Transverse colon (tissue), 4 donors: Measurements from ENCODE around the gene INPP5B. TPM values are rescaled to one million over a fixed set of nuclear protein-coding genes. Genes with fewer than 3 reads are reported as not detected.
"Not testable (repeated sequence)": the region's sequence is repeated elsewhere in the genome, so short reads cannot be mapped to it uniquely, and the experiment has no call there.

ENCODE experiments used
- DNase-seq: peaks from one replicate; pipeline ENCODE4 v3.0.0-alpha.2; 2019
- H3K27ac ChIP-seq, 4 donors: fragments of 200-600 bp; sonication (generic); 2 replicates each; pipeline ENCODE4 v1.5.1; 2016 to 2018; ENCODE audit warnings: inconsistent platforms in 4 of 4
- H3K27me3 ChIP-seq: fragments of 200-600 bp; sonication (generic); 2 replicates; pipeline ENCODE4 v1.5.1; 2017; ENCODE audit warnings: inconsistent platforms
- H3K36me3 ChIP-seq, 4 donors: fragments of 200-600 bp; sonication (generic); 2 replicates each; pipeline ENCODE4 v1.5.1; 2017 to 2019; ENCODE audit warnings: inconsistent platforms in 4 of 4
- H3K4me1 ChIP-seq, 4 donors: fragments of 200-600 bp; sonication (generic); 2 replicates each; pipeline ENCODE4 v1.5.1; 2017 to 2020; ENCODE audit warnings: inconsistent platforms in 4 of 4
- H3K4me3 ChIP-seq, 4 donors: fragments of 200-600 bp; sonication (generic); 1 replicate in 1 of 4; 2 replicates in 3 of 4; pipeline versions ENCODE4 v1.5.1 to v1.6.1; 2017 to 2019; ENCODE audit warnings: inconsistent platforms in 4 of 4
- H3K9me3 ChIP-seq, 2 donors: fragments of 200-600 bp; sonication (generic); 2 replicates each; pipeline ENCODE4 v1.5.1; 2017 to 2019; ENCODE audit warnings: inconsistent platforms in 2 of 2
- EP300 ChIP-seq: sonication (generic); formaldehyde crosslinking; IDR thresholded peaks from one replicate; pipeline ENCODE4 v1.6.1; 2017; ENCODE audit warnings: antibody characterized with exemption, low read depth
- POLR2A ChIP-seq: fragments of 450-650 bp; IDR thresholded peaks from one replicate; pipeline ENCODE4 v1.6.1; 2016; ENCODE audit warnings: antibody characterized with exemption, mild to moderate bottlenecking, moderate library complexity
- POLR2AphosphoS5 ChIP-seq, 3 donors: sonication (generic); formaldehyde crosslinking; IDR thresholded peaks; one replicate each; pipeline ENCODE4 v1.6.1; 2016; ENCODE audit warnings: antibody characterized with exemption in 3 of 3
- WGBS, 2 donors: methylation state at CpG; one replicate each; pipeline ENCODE4 v1.1.5; 2018; ENCODE audit warnings: low coverage in 1 of 2; 5-methylcytosine and 5-hydroxymethylcytosine counted together
- in situ Hi-C, 4 donors: fragments of 200-750 bp; cut with MboI; loops; one replicate each; pipeline versions ENCODE4 v1.15.0 to v1.15.1; 2017; ENCODE audit warnings: low sequenced_read_pairs in 3 of 4, low pct_ligation_motif_present in 1 of 4, low pct_unique_long_range_greater_than_20kb in 1 of 4
- intact Hi-C: fragments of 100-400 bp; cut with DNase I; formaldehyde crosslinking; loops from one replicate; pipeline ENCODE4 v1.15.1; 2023; ENCODE audit warnings: low total_unique reads
- total RNA-seq, 4 donors: library from RNA; depleted of rRNA; stranded (reverse); fragments of >200 nt; gene quantifications; one replicate each; pipeline ENCODE4 v1.1.0, GENCODE V29; 2016
- TF ChIP-seq, protein P1 (sequence below), 5 experiments: fragments of 200-600 bp in 3 of 5; fragments of 450-650 bp in 2 of 5; sonication (generic) in 3 of 5; IDR thresholded peaks; 1 replicate in 2 of 5; 2 replicates in 3 of 5; pipeline ENCODE4 v1.5.1; 2016 to 2017; ENCODE audit warnings: antibody characterized with exemption in 5 of 5, inconsistent platforms in 3 of 5, mild to moderate bottlenecking in 2 of 5, moderate library complexity in 1 of 5

Gene INPP5B
- total RNA-seq, 4 donors from 2014 or later, result 32.6 to 43.6 (median 39.1) TPM

DNA sequence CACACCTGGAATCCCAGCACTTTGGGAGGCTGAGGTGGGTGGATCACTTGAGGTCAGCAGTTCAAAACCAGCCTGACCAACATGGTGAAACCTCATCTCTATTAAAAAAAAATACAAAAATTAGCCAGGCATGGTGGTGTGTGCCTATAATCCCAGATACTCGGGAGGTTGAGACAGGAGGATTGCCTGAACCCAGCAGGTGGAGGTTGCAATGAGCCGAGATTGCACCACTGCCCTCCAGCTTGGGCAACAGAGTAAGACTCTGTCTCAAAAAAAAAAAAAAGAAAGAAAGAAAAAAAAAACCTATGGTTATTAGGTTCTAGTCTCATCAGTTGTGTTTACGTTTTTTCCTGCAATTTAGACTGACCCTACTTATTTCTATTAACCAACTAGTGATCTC lies 40.3 kb downstream of the INPP5B start:
- H3K27ac ChIP-seq, H3K27me3 ChIP-seq, H3K36me3 ChIP-seq, H3K4me3 ChIP-seq, DNase-seq, H3K9me3 ChIP-seq, H3K4me1 ChIP-seq, intact Hi-C loops, in situ Hi-C loops: not testable (repeated sequence)
- 94 to 96% methylated on average over 3 of the region's 3 CpGs for WGBS, 2 donors

DNA sequence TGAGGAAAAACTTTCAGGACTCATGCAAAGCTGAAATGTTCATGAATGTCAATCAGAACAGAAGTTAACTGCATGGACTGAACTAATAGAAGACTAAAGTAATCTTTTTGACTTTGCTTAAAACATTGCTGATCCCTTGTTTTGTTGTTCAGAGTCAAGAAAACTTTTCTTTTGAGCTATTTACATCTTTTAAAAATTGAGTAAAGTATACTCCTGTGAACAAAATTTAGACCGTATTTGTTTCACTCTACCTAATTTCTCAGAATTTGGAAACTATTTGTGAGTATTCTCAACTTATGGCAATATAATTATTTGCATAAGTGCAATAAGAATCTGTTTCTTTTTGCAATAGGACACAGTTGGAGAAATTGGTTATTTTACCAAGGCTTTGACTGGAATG lies 41.1 kb downstream of the INPP5B start:
- no peaks in the 10 kb centered on the region for H3K27me3 ChIP-seq
- 100% methylated on average over 1 of the region's 1 CpG for WGBS, 2 donors
- H3K4me3 ChIP-seq, result no peak overlapping the region
- TF ChIP-seq POLR2AphosphoS5 (IDR thresholded peaks at IDR 0.05), result no peak
- no peak for TF ChIP-seq EP300
- TF ChIP-seq POLR2A, result no peak
- TF ChIP-seq, protein P1, sequence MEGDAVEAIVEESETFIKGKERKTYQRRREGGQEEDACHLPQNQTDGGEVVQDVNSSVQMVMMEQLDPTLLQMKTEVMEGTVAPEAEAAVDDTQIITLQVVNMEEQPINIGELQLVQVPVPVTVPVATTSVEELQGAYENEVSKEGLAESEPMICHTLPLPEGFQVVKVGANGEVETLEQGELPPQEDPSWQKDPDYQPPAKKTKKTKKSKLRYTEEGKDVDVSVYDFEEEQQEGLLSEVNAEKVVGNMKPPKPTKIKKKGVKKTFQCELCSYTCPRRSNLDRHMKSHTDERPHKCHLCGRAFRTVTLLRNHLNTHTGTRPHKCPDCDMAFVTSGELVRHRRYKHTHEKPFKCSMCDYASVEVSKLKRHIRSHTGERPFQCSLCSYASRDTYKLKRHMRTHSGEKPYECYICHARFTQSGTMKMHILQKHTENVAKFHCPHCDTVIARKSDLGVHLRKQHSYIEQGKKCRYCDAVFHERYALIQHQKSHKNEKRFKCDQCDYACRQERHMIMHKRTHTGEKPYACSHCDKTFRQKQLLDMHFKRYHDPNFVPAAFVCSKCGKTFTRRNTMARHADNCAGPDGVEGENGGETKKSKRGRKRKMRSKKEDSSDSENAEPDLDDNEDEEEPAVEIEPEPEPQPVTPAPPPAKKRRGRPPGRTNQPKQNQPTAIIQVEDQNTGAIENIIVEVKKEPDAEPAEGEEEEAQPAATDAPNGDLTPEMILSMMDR (IDR thresholded peaks at IDR 0.05), result no peak
- no peaks in the 10 kb centered on the region for H3K4me1 ChIP-seq
- intact Hi-C loops, result no loop called here
- in situ Hi-C loops, result no loop called here
- no peak for DNase-seq
- no peak overlapping the region for H3K27ac ChIP-seq
- peaks cover 0 to 8% (median 0%) of the 10 kb centered on the region in 4 donors for H3K36me3 ChIP-seq
- peaks cover 0 to 8% of the 10 kb centered on the region in 2 donors for H3K9me3 ChIP-seq

DNA sequence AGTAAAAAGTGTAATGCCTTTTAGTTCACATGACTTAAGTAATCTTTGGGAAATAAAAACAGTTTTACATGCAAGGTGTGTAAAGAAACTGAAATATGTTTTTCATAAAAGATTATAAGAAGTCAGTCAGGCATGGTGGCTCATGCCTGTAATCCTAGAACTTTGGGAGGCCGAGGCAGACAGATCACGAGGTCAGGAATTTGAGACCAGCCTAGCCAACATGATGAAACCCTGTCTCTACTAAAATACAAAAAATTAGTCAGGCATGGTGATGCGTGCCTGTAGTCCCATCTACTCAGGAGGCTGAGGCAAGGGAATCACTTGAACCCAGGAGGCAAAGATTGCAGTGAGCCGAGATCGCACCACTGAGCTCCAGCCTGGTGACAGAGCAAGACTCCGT lies 42.9 kb downstream of the INPP5B start:
- H3K27ac ChIP-seq, H3K9me3 ChIP-seq, H3K27me3 ChIP-seq, DNase-seq, H3K4me1 ChIP-seq, H3K4me3 ChIP-seq, intact Hi-C loops, H3K36me3 ChIP-seq, in situ Hi-C loops: not testable (repeated sequence)
- WGBS, 2 donors, result 96 to 100% methylated on average over 5 to 6 of the region's 6 CpGs

GRCh38 chr1:37902983-37903382 lies 43.9 kb downstream of the INPP5B start:
- no peak for TF ChIP-seq EP300
- TF ChIP-seq, protein P1 (IDR thresholded peaks at IDR 0.05), result no peak
- no peak for TF ChIP-seq POLR2A
- TF ChIP-seq POLR2AphosphoS5 (IDR thresholded peaks at IDR 0.05), result no peak
- Histone ChIP-seq H3K9me3 (peaks cover 0 to 8% of the 10 kb centered on the region in 2 donors), H3K36me3 (peaks cover 0 to 8% (median 0%) of the 10 kb centered on the region in 4 donors), H3K27me3 (no peaks in the 10 kb centered on the region), H3K27ac (no peak overlapping the region), H3K4me3 (no peak overlapping the region), H3K4me1 (no peaks in the 10 kb centered on the region)
- intact Hi-C loops, result no loop called here
- DNase-seq, result no peak
- 88 to 100% methylated on average over 4 to 5 of the region's 5 CpGs for WGBS, 2 donors
- in situ Hi-C loops, result no loop called here

DNA sequence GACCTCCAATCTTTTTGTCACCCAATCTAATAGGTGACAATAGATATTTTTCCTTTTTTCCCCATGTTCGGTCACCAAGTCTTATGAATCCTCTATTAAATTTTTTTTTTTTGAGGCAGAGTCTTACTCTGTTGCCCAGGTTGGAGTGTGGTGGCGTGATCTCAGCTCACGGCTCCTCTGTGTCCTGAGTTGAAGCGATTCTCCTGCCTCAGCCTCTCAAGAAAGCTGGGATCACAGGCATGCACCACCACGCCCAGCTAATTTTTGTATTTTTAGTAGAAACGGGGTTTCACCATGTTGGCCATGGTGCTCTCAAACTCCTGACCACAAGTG lies 45.0 kb downstream of the INPP5B start:
- Histone ChIP-seq H3K9me3 (peaks cover 0 to 8% of the 10 kb centered on the region in 2 donors), H3K27me3 (no peaks in the 10 kb centered on the region), H3K27ac (no peak overlapping the region), H3K4me1 (no peaks in the 10 kb centered on the region), H3K4me3 (no peak overlapping the region), H3K36me3 (peaks cover 0 to 8% (median 0%) of the 10 kb centered on the region in 4 donors)
- WGBS, 2 donors, result 82 to 91% methylated on average over 2 to 6 of the region's 6 CpGs
- in situ Hi-C loops, result no loop called here
- no peak for TF ChIP-seq POLR2A
- intact Hi-C loops, result no loop called here
- no peak for DNase-seq

DNA sequence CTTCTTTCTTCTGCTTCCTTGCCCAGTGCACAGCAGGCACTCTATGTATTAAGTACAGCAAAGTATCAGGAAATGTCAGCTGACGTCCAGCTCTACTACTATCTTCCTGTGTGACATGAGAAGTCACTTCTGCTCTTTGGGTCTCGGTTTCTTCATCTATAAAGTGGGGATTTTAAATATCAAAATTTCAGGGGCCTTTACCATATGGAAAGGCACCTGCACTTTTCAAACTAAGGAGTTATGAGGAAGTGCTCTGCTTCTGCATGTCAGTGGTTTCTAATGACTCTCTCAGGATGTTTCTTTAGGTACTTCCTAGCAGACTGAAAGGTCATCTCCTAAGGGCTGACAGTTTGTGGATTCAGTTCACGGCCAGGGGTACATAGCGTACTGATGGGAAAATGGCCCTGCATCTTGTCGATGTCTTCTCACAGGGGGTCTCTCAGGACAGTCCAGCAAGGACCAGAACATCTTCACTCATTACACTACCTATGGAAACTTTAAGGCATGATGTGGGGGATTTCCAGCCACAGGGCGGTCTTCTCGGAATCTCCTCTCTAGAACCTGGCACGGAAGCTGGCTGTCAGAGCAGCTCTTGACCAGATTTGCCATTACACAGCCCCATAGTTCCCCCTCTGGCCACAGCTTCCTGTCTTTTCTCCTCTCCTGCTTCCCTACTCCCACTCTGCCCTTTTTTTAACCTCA lies 45.5 kb downstream of the INPP5B start:
- Histone ChIP-seq H3K4me3 (no peak overlapping the region), H3K27ac (no peak overlapping the region), H3K27me3 (no peaks in the 10 kb centered on the region), H3K4me1 (no peaks in the 10 kb centered on the region), H3K9me3 (peaks cover 0 to 8% of the 10 kb centered on the region in 2 donors), H3K36me3 (peaks cover 0 to 6% (median 0%) of the 10 kb centered on the region in 4 donors)
- DNase-seq, result no peak
- in situ Hi-C loops (no loop called here), intact Hi-C loops (no loop called here)
- TF ChIP-seq EP300 (no peak), POLR2AphosphoS5 (IDR thresholded peaks at IDR 0.05) (no peak), POLR2A (no peak)
- TF ChIP-seq, protein P1 (IDR thresholded peaks at IDR 0.05), result no peak
- 76 to 79% methylated on average over 3 to 8 of the region's 8 CpGs for WGBS, 2 donors

DNA sequence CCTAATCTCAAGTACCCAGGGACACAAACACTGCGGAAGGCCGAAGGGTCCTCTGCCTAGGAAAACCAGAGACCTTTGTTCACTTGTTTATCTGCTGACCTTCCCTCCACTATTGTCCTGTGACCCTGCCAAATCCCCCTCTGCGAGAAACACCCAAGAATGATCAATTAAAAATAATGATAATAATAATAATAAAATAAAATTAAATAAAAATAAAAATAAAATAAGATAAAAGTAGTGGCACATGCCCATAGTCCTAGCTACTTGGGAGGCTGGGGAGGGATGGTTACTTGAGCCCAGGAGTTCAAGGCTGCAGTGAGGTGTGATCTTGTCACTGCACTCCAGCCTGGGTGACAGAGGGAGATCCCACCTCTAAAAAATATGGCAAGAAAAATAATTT lies 49.3 kb downstream of the INPP5B start:
- DNase-seq, result not testable (repeated sequence)

More for the DNA sequence above, 49.3 kb downstream of the INPP5B start:
- WGBS, 2 donors, result 94 to 99% methylated on average over 3 of the region's 3 CpGs
- in situ Hi-C loops, H3K27ac ChIP-seq, H3K4me3 ChIP-seq, H3K36me3 ChIP-seq, H3K27me3 ChIP-seq, H3K4me1 ChIP-seq, intact Hi-C loops, H3K9me3 ChIP-seq: not testable (repeated sequence)
